ENCODE measurements around the gene ACACA.
A peak's percentile ranks its signal among the peaks of the same experiment; 100 is the strongest.
"Not testable (repeated sequence)": the region's sequence is repeated elsewhere in the genome, so short reads cannot be mapped to it uniquely, and the experiment has no call there.

Gene ACACA

GRCh38 chr17:37406635-37407461, at the start of gene ACACA, which contains the start of gene TADA2A:
ACACA (minus strand) TSS chr17:37406836; CDS start chr17:37406299, 537 bp downstream.
TADA2A (plus strand) TSS chr17:37406886; CDS start chr17:37411366, 4,480 bp downstream.
- H3K4me3 ChIP-seq (ENCODE audit: low read depth, low read length): peak within 1 kb of the TSS; percentile 87
- CTCF ChIA-PET: interaction anchor here (0.8 to 1.9 kb wide), 3 partner anchors 10 to 26 kb away, joined by 3 to 7 read pairs (median 4); no protein-coding TSS in a partner anchor
- no peak for TF ChIP-seq CTCF (IDR thresholded peaks at IDR 0.05; ENCODE audit: insufficient read depth, low read length, missing control alignments)
- no peak for DNase-seq (ENCODE audit: low read depth, low spot score)
- POLR2A ChIA-PET: interaction anchor here (0.6 to 0.7 kb wide), 2 partner anchors 24 to 42 kb away, joined by 3 read pairs; no protein-coding TSS in a partner anchor

GRCh38 chr17:37450112-37450511, 43.5 kb upstream of the ACACA start:
- ChIA-PET CTCF (interaction anchor here (0.9 to 2.1 kb wide), 5 partner anchors 9 to 77 kb away, joined by 3 to 6 read pairs (median 4); no protein-coding TSS in a partner anchor), POLR2A (no interaction called here)
- no peak overlapping the region for H3K4me3 ChIP-seq (ENCODE audit: low read depth, low read length)
- DNase-seq (ENCODE audit: low read depth, low spot score): no peak
- TF ChIP-seq CTCF (IDR thresholded peaks at IDR 0.05; ENCODE audit: insufficient read depth, low read length, missing control alignments): no peak

GRCh38 chr17:37447641-37448040, 41.0 kb upstream of the ACACA start:
- no peak overlapping the region for H3K4me3 ChIP-seq (ENCODE audit: low read depth, low read length)
- ChIA-PET POLR2A (no interaction called here), CTCF (interaction anchor here (1.7 kb wide), 1 partner anchor 9 kb away, joined by 10 read pairs; no protein-coding TSS in a partner anchor)
- no peak for DNase-seq (ENCODE audit: low read depth, low spot score)
- no peak for TF ChIP-seq CTCF (IDR thresholded peaks at IDR 0.05; ENCODE audit: insufficient read depth, low read length, missing control alignments)

- CTCF ChIA-PET: interaction anchor here (0.6 to 1.7 kb wide), 3 partner anchors 8 to 73 kb away, joined by 3 to 10 read pairs (median 5); no protein-coding TSS in a partner anchor
- TF ChIP-seq CTCF (IDR thresholded peaks at IDR 0.05; ENCODE audit: insufficient read depth, low read length, missing control alignments): no peak
- DNase-seq (ENCODE audit: low read depth, low spot score): no peak
- no peak overlapping the region for H3K4me3 ChIP-seq (ENCODE audit: low read depth, low read length)
- POLR2A ChIA-PET: no interaction called here
These were observed 39.4 kb upstream of the ACACA start for GRCh38 chr17:37446027-37446426.

- POLR2A ChIA-PET; DNase-seq (ENCODE audit: low read depth, low spot score); H3K4me3 ChIP-seq (ENCODE audit: low read depth, low read length): not testable (repeated sequence)
- CTCF ChIA-PET: interaction anchor here (0.7 to 1.5 kb wide), 3 partner anchors 8 to 53 kb away, joined by 3 to 5 read pairs (median 3); no protein-coding TSS in a partner anchor
These were observed 34.9 kb upstream of the ACACA start for GRCh38 chr17:37441369-37442014.

GRCh38 chr17:37440424-37440823, 33.8 kb upstream of the ACACA start:
- no peak for TF ChIP-seq CTCF (IDR thresholded peaks at IDR 0.05; ENCODE audit: insufficient read depth, low read length, missing control alignments)
- H3K4me3 ChIP-seq (ENCODE audit: low read depth, low read length): no peak overlapping the region
- ChIA-PET CTCF (interaction anchor here (1.1 to 1.5 kb wide), 2 partner anchors 9 to 52 kb away, joined by 3 to 5 read pairs; no protein-coding TSS in a partner anchor), POLR2A (no interaction called here)
- DNase-seq (ENCODE audit: low read depth, low spot score): no peak
